Raji (cell line): Measurements from ENCODE around the gene GMPPA.

Source experiments
- POLR2A ChIP-seq: IDR thresholded peaks from 2 replicates; pipeline ENCODE4 v1.6.1; 2011; ENCODE audit warnings: low read depth, low read length, control low read depth; ENCODE audit not compliant: insufficient read depth

The GMPPA gene

DNA sequence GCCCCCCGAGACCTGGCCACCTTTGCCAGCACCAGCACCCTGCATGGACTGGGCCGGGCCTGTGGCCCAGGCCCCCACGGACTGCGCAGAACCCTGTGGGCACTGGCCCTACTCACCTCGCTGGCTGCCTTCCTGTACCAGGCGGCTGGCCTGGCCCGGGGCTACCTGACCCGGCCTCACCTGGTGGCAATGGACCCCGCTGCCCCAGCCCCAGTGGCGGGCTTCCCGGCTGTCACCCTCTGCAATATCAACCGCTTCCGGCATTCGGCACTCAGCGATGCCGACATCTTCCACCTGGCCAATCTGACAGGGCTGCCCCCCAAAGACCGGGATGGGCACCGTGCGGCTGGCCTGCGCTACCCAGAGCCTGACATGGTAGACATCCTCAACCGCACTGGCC, 16.1 kb downstream of the GMPPA start:
- TF ChIP-seq POLR2A: no peak

DNA sequence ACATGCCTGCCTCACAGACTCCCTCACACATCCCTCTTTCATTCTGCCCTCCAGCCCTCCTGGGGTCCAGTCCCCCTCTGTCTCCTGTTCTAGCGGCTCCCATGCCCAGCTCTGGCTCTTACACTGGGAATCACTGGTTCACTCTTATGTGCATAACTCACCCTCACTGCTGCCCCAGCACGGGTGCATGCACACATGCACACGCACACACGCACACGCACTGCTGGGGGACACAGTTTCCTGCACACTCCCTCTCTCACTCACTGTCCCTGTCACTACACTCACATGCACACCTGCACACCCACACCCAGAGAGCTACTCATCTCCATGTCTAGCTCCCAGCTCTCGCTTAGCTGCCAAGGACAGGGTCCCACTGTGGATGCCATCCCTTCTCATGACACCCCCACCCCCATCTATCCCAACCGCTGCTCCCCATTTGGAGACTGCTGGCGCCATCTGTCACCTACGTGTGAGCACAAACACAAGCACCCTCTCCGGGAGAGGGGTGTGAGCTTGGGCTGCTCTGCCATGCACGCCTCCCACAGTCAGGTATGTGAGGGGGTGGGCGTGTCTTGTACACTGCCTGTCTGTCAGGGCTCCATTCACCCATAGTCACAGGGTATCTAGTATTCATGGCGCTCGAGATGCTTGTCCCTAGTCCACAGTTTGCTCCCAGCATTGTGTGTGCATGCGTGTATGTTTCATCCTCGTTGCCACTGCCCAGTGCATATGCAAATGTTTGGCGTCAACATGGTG, 17.4 kb downstream of the GMPPA start:
- TF ChIP-seq POLR2A: no peak

DNA sequence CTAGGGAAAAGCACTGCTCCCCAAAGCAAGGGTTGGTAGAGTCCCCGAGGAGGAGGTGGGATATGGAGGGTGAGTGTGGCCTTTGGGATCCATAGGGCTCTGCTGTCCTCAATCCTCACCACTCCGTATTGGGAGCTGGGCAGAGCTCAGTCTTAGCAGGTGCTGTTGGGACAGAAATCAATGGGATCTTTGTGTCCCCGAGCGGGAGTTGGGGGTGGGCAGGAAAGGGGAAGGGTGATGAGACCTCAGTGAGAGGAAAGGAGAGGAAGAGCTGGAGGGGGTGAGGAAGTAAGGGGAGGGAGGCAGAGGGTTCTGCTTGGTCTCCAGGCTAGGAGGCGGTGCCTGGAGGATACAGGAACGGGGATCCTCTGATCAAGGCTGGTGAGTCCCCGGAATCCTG, 18.2 kb downstream of the GMPPA start:
- no peak for TF ChIP-seq POLR2A

DNA sequence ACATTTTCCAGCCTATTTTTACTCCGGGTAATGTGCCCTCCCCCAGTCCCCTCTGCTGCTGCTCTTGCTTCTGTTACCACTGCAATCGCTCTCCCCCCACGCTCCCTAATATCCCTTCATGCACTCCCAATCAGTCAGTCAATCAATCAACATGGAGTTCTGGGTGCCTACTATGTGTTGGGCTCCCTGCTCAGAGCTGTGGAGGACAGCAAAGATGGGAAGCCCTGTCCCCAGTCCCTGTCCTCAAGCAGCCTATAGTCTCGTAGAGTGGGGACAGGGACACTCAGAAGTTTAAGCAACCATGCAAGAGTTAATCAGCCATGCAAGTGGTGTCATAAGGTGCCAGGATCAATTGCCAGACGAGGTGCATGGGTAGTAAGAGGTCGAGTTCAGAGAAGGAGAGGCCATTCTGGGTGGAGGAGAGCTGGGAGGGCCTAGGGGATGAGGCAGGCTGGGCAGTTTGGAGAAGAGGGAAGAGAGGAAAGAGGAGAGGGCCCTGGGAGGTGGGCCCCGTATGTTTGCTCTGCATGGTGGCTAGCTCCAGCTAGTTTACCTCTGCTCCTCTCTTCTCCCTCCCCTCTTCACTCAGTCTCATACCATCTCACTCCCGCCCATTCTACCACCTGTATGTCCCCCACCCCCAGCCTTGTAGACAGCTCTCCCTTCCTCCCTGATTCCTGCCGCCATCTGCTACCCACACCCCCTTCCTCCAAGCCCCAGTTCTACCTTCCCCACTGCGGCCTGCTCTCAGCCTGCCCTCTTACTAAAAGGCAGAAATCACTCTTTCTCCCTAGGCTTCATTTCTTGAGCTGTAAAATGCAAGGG, 19.5 kb downstream of the GMPPA start:
- TF ChIP-seq POLR2A: no peak

DNA sequence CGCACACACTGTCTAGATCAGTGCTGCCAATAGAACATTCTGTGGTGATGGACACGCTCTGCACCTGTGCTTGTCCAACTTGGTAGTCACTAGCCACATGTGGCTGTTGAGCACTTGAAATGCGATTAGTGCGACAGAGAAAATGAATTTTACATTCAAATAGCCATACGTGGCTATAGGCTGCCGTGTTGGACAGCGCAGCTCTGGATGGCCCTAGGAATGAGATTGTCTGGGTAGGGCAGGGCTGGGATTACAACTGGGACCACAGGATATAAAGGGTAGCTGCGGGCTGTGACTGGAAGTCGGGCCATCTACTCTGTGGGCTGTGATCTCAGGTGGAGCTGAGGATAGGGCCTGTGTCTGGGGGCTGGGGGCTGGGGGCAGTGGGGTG, 20.8 kb downstream of the GMPPA start:
- TF ChIP-seq POLR2A: no peak

DNA sequence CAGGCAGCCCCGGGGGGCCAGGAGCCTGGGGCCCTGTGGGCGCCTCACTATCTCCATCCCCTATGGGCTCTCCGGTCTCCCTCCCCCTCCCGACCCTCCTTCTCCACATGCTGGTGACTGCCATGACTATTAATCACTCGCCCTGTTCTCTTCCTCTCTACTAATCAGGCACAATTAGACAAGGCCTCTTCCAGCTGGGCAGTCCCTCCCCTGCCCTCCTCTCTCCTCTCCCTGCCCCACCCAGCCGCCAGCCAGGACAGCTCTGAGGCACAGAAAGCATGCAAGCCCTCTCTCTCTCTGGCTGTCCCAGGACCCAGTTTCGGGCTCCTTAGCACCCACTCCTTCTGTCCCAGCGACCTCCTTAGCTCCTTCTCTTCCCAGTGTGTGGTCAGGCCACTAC, 21.4 kb downstream of the GMPPA start:
- no peak for TF ChIP-seq POLR2A

DNA sequence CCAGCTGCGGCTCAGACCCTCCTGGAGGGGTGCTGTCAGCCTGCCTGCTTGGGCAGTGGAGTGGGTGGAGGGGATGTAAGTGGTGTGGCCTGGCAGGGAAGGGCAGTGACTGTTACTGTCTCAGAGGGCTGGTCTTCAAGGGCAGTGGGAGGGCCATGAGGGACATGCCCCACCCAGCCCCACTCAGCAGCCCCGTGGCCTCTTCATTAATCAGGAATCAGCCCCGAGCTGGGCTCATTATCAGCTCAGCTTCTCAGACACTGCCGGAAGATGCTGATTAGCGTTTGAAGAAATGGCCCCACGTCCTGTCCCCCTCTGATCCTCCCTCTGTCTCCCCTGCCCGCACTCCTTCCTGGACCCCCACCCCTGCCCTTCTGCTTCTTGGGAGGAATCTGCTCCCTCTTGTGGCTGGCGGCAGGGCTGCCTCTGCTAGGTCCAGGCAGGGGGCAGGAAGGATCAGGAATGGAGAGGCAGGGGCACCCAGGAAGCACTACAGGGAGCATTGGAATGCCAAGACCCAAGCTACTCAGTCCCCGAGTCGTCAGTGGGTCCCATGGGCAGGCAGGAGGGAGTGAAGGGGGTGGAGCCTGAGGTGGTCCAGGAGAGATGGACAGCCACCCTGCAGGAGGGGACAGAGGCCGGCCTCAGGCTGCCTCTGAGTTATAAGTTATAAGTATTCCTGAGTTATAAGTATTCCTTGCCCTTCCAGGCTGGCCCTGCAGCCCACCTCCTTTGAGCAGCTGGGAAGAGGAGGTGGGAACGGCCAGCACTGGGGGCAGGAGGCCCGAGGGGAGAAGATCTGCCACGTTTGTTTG, 22.6 kb downstream of the GMPPA start:
- TF ChIP-seq POLR2A: no peak

DNA sequence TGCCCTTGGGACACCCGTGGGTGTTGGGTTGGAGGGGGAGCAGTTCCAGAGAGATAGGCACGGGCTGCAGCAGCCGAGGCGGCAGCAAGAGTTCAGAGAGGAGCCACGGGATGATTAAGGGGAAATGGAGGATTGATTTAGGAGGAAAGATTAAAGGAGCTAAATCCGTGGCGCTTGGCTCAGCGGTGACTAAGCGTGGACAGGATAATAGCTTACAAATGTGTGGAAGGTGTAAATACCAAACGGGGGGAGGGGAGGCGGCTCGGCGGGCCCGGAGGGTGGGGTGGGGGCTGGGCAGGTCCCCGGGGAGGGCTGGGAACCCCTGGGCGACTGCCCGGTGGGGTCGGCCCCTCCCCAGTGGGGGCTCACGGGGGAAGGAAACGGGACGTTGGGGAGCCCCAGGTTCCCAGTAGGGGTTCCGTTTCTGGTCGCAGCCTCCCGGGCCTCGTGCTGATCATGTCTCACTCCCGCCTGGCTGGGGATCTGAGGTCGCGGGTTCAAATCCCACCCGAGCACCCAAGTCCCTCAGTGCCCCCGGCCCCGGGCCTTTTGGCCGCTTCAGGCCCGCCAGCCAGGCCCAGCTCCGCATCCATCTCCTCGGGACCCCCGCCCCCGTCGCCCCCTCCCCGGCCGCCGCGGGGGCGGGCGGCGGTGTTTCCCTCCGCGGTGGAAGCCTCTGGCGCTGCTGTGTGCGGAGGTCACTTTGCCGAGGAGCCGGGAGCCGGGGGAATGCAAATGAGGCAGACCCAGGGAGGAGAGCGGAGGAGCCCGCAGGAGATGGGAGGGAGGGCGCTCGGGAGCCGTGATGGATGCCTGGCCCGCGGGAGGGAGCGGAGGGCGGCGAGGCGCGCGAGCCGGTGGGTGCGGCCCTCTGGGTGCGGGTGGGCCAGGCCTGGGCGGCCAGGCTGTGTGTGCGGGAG, 23.7 kb downstream of the GMPPA start:
- TF ChIP-seq POLR2A: no peak

DNA sequence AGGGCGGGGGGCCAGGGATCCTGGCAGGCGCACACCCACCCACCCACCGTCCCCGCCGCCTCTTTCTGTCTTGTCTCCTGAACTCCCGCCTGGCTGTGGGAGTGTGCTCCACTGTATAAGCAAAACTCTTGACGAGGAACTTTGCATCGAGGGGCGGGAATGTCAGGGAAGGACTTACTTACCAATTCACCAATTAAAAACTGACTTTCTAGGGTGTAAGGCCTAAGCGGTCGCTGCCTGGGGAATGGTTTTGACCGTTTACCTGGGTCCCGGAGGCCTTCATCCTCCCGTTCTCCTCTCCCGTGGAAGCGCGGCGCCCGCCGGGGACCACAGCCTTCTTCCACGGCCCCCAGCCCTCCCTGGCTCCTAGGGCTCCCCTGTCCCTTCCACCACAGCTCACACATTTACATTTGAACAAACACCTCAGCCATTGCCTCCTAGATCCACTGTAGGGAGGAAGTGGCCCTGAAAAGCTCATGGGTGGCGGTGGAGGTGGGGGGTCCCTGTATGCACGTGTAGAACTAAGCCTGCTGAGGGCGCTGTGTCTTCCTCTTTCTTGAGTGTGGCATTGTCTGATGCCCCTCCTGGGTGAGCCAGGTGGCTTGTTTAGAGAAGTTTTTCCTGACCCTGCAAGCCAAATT, 24.5 kb downstream of the GMPPA start:
- TF ChIP-seq POLR2A: no peak

DNA sequence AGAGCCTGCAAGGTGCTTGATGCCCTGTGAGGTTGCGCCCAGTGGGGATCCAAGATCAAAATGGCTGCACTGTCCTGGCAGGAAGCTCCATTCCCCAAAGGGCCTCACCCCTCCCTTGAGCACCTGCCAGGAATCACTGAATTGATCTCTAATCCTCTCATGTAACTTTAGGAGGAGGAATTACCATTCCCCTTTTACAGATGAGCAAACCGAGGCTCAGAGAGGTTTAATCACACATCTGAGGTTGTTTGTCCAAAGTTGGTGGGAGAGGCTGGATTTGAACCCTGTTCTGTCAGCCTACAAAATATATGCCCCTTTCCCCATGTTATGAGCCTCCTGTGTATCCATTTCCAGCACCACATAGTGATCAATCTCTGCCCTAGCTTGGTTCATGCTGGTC, 26.1 kb downstream of the GMPPA start:
- no peak for TF ChIP-seq POLR2A

DNA sequence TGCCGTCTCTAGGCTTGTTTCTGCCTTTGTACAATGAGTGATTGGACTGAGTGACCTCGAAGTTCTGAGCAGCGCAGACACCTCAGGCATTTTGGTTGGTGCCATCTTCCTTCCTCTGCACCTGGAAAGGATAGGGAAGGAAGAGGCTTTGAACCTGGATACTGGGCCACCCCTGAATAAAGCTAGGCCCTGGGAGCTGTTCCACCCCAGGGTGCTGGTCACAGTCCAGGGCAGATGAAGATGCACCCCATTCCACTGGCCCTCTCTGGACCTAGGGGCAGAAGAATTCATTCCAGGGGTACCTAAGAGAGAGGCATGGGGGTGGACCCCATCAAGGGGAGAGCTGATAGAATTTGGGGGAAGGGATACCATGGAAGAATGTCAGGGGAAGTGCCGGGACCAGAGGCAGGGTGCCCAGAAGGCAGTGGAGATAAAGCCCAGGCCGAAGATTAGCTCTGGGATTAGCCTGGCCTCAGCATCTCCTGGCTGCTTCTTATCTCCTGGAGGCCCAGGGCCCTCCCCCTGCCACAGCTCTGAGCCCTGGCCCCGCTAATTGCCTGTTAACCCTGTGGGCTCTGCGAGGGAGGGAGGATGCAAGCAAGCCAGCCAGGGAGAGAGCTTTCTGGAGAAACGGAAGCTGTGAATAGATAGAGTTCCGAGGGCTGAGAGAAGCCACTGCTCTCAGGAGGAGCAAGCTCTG, 27.0 kb downstream of the GMPPA start:
- no peak for TF ChIP-seq POLR2A

DNA sequence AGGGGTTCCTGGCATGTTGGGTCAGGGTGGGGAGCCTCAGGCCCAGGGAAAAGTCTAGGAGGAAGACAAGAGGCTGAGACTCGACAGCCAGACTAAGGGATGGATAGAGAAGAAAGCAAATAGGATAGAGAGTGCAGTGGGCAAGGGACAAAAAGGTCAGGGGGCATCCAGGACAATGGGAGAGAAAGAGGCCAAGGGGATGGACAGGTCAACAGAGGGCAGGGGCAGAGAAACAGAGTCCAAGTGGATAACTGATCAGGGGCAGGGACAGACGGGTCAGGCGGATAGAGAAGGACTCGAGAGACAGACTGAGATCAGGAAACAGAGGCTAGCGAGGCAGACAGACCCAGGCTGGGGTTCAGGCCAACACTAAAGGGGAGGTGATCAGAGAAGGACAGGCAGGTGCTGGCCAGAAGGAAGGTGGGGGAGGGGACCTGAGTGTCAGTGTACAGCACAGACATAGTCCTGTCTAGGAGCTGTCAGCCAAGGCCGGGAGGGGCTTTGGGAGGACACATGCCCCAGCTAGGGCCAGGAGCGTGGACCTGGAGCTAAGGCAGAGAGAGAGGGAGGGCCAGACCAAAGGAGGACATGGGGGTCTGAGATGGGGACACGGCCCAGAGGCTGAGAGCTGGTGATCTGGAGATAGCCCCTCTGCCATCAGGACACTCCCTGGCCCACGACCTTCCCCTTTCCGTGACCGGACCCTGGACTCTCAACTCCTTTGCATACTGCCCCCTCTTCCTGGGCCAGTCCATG, 27.8 kb downstream of the GMPPA start:
- TF ChIP-seq POLR2A: no peak

DNA sequence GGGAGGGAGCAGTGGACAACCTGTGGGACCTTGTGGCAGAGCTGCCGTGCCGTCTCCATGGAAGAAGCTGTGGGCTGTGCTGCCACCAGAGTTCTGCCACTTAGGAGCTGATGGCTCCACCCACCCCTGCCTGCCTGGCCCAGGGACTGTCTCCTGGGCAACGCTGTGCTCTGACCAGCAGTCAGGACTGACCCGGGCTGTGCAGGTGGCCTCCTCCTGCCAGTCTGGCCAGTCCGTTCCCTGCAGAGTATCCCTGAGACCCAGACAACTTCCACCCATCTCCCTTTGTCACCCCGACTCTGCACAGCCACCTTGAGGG, 28.3 kb downstream of the GMPPA start:
- no peak for TF ChIP-seq POLR2A
